ENCODE results near the gene NRG2. TPM values are rescaled to one million over a fixed set of nuclear protein-coding genes. Genes with fewer than 3 reads are reported as not detected.

The NRG2 gene
- total RNA-seq, 1 donor from 2014 or later, result 0.81 TPM

DNA sequence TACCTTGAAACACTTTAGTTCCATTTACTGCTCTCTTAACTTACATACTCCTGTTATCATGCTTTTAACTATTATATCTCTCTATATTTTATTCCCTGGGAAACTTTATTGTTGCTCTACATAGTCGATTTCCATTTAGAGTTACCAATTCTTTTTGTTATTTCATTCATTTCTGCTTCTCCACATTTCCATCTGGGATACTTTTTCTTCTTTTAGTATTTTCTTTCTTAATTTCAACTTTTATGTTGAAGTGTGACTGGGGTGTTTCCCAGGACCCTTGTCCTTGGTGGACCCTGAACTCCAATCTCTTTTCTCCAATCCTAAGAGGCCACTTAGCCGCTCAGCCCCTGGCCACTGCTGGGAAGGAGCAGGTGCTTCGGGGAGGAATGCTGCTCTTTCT, 211.5 kb downstream of the NRG2 start:
- Mint-ChIP-seq H3K36me3 (ENCODE audit: unreplicated experiment) (peaks cover 5% of the 10 kb centered on the region), H3K9me3 (ENCODE audit: unreplicated experiment) (no peaks in the 10 kb centered on the region), H3K27ac (ENCODE audit: unreplicated experiment) (no peak overlapping the region), H3K4me1 (ENCODE audit: low read depth, unreplicated experiment) (no peaks in the 10 kb centered on the region), H3K4me3 (ENCODE audit: unreplicated experiment) (no peak overlapping the region), H3K27me3 (ENCODE audit: unreplicated experiment) (peaks cover 11% of the 10 kb centered on the region)
- TF ChIP-seq, protein P1, sequence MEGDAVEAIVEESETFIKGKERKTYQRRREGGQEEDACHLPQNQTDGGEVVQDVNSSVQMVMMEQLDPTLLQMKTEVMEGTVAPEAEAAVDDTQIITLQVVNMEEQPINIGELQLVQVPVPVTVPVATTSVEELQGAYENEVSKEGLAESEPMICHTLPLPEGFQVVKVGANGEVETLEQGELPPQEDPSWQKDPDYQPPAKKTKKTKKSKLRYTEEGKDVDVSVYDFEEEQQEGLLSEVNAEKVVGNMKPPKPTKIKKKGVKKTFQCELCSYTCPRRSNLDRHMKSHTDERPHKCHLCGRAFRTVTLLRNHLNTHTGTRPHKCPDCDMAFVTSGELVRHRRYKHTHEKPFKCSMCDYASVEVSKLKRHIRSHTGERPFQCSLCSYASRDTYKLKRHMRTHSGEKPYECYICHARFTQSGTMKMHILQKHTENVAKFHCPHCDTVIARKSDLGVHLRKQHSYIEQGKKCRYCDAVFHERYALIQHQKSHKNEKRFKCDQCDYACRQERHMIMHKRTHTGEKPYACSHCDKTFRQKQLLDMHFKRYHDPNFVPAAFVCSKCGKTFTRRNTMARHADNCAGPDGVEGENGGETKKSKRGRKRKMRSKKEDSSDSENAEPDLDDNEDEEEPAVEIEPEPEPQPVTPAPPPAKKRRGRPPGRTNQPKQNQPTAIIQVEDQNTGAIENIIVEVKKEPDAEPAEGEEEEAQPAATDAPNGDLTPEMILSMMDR (IDR thresholded peaks at IDR 0.05; ENCODE audit: partially characterized antibody, unreplicated experiment), result no peak
- DNase-seq, result no peak

DNA sequence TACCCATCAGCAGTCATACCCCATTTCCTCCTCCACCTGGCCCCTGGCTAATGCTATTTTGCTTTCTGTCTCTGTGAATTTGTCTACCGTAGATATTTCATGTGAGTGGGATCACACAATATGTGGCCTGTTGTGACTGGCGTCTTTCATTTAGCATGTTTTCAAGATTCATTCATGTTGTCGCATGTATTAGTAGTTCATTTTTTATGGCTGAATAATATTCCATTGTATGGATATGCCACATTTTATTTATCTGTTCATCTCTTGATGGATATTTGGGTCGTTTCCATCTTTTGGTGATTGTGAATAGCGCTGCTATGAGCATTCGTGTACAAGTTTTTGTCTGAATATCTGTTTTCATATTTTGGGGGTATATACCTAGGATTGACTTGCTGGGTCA, 213.6 kb downstream of the NRG2 start:
- no peaks in the 10 kb centered on the region for H3K4me1 Mint-ChIP-seq (ENCODE audit: low read depth, unreplicated experiment)
- TF ChIP-seq, protein P1 (IDR thresholded peaks at IDR 0.05; ENCODE audit: partially characterized antibody, unreplicated experiment), result no peak
- H3K4me3 Mint-ChIP-seq (ENCODE audit: unreplicated experiment), result no peak overlapping the region
- no peaks in the 10 kb centered on the region for H3K9me3 Mint-ChIP-seq (ENCODE audit: unreplicated experiment)
- peaks cover 5% of the 10 kb centered on the region for H3K36me3 Mint-ChIP-seq (ENCODE audit: unreplicated experiment)
- H3K27ac Mint-ChIP-seq (ENCODE audit: unreplicated experiment), result no peak overlapping the region
- no peak for DNase-seq
- H3K27me3 Mint-ChIP-seq (ENCODE audit: unreplicated experiment), result peaks cover 3% of the 10 kb centered on the region

DNA sequence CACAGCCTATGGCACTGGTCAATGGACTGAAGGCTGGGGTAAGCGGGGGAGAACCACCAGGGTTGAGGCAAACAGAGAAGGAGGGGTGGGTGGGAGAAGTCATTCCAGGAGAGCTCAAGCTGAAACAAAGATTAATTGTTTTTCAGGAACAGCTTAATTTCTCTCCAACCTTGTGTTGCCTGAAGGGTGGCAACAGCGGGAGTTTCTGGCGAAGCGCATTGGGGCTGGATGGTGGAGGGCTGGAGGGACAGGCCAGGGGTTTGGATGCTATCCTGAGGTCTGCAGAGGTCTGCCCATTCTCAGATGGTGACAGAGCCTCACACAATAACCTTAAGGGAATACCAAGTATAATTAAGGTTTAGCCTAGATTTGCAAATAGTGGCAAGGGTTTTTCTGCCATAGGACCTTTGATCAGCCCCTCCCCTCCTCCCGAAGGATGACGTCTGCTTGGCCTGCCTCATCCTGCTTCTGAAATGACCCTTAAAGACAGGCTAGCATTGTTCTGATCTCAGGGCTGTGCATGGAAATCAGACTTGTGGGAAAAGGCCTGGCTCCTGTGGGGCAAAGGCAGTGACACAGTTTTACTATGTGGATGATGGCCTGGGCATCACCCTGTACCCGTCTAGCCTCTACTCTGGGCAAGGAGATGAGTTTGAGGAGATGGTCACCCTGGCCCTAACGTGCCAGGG, 214.7 kb downstream of the NRG2 start:
- Mint-ChIP-seq H3K27ac (ENCODE audit: unreplicated experiment) (no peak overlapping the region), H3K27me3 (ENCODE audit: unreplicated experiment) (peaks cover 3% of the 10 kb centered on the region), H3K4me1 (ENCODE audit: low read depth, unreplicated experiment) (no peaks in the 10 kb centered on the region), H3K9me3 (ENCODE audit: unreplicated experiment) (no peaks in the 10 kb centered on the region), H3K4me3 (ENCODE audit: unreplicated experiment) (no peak overlapping the region), H3K36me3 (ENCODE audit: unreplicated experiment) (peaks cover 5% of the 10 kb centered on the region)
- TF ChIP-seq, protein P1 (IDR thresholded peaks at IDR 0.05; ENCODE audit: partially characterized antibody, unreplicated experiment), result no peak
- DNase-seq, result peak; percentile 4

DNA sequence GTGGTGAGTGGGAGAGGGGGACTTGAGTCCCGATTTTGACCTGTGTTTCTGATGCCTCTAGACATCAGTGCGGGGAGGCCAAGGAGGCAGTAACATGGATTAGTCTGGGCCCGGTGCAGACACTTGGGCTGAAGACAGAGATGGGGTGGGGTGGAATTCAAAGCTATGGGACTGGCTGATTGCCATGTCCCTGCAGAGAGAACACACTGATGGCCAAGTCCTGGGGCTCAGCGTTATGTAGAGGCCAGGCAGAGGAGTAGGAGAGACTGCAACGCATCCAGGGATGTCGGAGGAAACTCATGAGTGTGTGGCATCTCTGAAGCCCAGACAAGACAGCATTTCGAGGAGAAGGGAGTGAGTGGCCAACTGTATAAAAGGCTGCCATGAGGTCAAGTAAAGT, 217.4 kb downstream of the NRG2 start:
- H3K36me3 Mint-ChIP-seq (ENCODE audit: unreplicated experiment), result peaks cover 5% of the 10 kb centered on the region
- no peaks in the 10 kb centered on the region for H3K4me1 Mint-ChIP-seq (ENCODE audit: low read depth, unreplicated experiment)
- H3K27ac Mint-ChIP-seq (ENCODE audit: unreplicated experiment), result no peak overlapping the region
- no peaks in the 10 kb centered on the region for H3K9me3 Mint-ChIP-seq (ENCODE audit: unreplicated experiment)
- TF ChIP-seq, protein P1 (IDR thresholded peaks at IDR 0.05; ENCODE audit: partially characterized antibody, unreplicated experiment), result no peak
- H3K27me3 Mint-ChIP-seq (ENCODE audit: unreplicated experiment), result peaks cover 8% of the 10 kb centered on the region
- DNase-seq, result no peak
- H3K4me3 Mint-ChIP-seq (ENCODE audit: unreplicated experiment), result no peak overlapping the region

DNA sequence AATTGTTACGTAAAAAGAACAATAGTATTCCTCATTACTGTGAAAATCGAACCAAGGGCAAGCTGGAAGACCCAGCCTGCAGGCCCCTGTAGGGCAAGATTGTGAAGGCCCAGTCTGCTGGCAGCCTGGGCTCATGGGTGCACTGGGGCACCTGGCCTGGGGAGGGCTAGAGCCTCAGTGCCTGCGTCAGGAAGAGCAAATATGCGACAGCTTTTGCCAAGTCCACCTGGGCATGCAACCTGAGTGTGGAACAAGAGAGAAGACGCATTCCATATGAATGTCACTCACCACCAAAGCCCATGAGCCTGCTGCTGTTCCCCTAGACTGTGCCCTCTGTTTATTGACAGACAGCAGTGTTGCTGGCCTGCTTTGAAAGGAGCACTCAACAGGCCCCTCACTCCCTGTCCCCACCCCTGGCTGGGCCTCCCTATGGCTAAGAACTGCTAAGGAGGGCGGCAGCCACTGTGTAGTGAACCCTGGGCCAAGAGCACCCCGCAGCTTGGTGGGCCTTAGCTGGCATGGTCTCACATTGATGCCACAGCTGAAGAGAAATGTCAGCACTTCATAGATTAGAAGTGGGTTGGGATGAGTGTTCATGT, 219.2 kb downstream of the NRG2 start:
- Mint-ChIP-seq H3K36me3 (ENCODE audit: unreplicated experiment) (no peaks in the 10 kb centered on the region), H3K9me3 (ENCODE audit: unreplicated experiment) (no peaks in the 10 kb centered on the region), H3K4me3 (ENCODE audit: unreplicated experiment) (no peak overlapping the region), H3K4me1 (ENCODE audit: low read depth, unreplicated experiment) (no peaks in the 10 kb centered on the region), H3K27ac (ENCODE audit: unreplicated experiment) (no peak overlapping the region), H3K27me3 (ENCODE audit: unreplicated experiment) (peaks cover 11% of the 10 kb centered on the region)
- TF ChIP-seq, protein P1 (IDR thresholded peaks at IDR 0.05; ENCODE audit: partially characterized antibody, unreplicated experiment), result no peak
- DNase-seq, result peak; percentile 11
